Retinal pigment epithelial cell (primary cell): ENCODE results near the gene SLC15A2.

Experiments used
- DNase-seq: peaks from one replicate; pipeline ENCODE4 v3.0.0-alpha.2; 2010; ENCODE audit warnings: low read depth
- H3K4me3 ChIP-seq: 2 replicates; pipeline ENCODE4 v1.5.1; 2011; ENCODE audit warnings: mild to moderate bottlenecking, low read length, control low read depth, moderate library complexity
- CTCF ChIP-seq: conservative IDR thresholded peaks from 2 replicates; pipeline ENCODE4 v1.5.1; 2011; ENCODE audit warnings: low read depth, low read length, control low read depth, inconsistent platforms

The SLC15A2 gene

GRCh38 chr3:121895736-121896135 is 1.5 kb downstream of the SLC15A2 start:
- H3K4me3 ChIP-seq: no peak overlapping the region
- TF ChIP-seq CTCF: no peak
- DNase-seq: no peak

GRCh38 chr3:121896823-121897222 is 2.6 kb downstream of the SLC15A2 start:
- no peak overlapping the region for H3K4me3 ChIP-seq
- TF ChIP-seq CTCF: no peak
- no peak for DNase-seq

GRCh38 chr3:121897296-121897695 is 3.1 kb downstream of the SLC15A2 start:
- DNase-seq: no peak
- no peak for TF ChIP-seq CTCF
- no peak overlapping the region for H3K4me3 ChIP-seq

GRCh38 chr3:121913305-121913990 is 19.2 kb downstream of the SLC15A2 start:
- H3K4me3 ChIP-seq: no peak overlapping the region
- TF ChIP-seq CTCF: no peak
- no peak for DNase-seq

GRCh38 chr3:121914081-121914998 is 20.1 kb downstream of the SLC15A2 start:
- no peak for TF ChIP-seq CTCF
- DNase-seq: no peak
- no peak overlapping the region for H3K4me3 ChIP-seq

GRCh38 chr3:121916189-121916588 is 22.0 kb downstream of the SLC15A2 start:
- no peak for TF ChIP-seq CTCF
- H3K4me3 ChIP-seq: no peak overlapping the region
- DNase-seq: no peak
